ENCODE results near the gene WBP1L.
A peak's percentile ranks its signal among the peaks of the same experiment; 100 is the strongest.
"Not testable (repeated sequence)": the region's sequence is repeated elsewhere in the genome, so short reads cannot be mapped to it uniquely, and the experiment has no call there.

WBP1L gene

DNA sequence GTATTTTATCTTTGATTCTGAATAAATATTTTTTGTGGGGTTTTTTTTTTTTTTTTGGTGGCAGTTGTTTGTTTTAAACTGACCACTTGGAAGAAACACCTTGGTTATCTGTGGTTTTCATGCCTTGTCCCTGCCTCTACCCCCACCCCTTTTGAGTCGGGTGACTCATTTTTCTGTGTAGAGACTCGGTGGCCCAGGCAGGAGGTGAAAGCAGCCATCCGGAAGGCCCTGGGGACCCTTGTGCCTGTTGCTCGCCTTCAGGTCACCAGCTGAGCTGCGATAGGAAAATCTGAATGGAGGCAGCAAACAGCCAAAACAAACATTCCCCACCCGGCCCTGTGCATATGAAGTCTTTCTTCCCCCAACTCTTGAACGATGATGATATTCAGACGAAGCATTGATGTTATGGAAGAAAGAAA is 70.7 kb downstream of the WBP1L start:
- DNase-seq = no peak

GRCh38 chr10:102814873-102815661 is 71.3 kb downstream of the WBP1L start:
- no peak for DNase-seq

GRCh38 chr10:102815790-102816549 is 72.2 kb downstream of the WBP1L start:
- no peak for DNase-seq

GRCh38 chr10:102817175-102817574 is 73.4 kb downstream of the WBP1L start:
- DNase-seq = no peak

- DNase-seq = no peak
Observed at GRCh38 chr10:102819054-102819453, 75.3 kb downstream of the WBP1L start.

DNA sequence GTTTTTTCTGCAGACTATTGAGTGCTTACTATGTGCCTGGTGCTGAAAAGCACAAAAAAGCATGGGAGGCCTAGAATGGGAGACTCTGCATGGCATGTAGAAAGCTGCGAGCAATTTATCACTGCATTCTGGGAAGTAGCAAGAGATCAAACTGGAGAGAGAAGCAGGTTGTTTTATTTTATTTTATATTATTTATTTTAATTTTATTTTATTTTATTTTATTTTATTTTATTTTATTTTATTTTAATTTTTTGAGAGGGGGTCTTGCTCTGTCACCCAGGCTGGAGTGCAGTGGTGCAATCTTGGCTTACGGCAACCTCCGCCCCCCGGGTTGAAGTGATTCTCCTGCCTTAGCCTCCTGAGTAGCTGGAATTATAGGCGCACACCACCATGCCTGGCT is 76.3 kb downstream of the WBP1L start:
- DNase-seq = not testable (repeated sequence)

DNA sequence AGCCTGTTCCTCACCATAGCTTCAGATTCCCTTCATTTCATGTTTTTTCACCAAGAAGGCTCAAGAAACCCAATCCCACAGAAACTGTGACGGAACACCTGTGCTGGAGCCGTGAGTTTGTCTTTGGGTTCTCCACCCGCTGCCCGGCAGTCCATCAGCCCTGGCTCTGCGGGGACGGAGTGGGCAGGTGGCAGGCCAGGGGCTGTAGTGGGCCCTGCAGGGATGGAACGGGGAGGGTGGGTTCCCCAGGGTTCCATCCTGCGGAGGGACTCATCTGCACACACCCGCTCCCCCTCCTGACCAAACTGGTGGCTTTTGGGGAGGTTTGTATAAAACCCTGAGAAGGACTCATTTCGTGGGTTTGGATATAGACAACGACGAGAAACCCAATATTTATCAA is 78.5 kb downstream of the WBP1L start:
- DNase-seq = no peak

DNA sequence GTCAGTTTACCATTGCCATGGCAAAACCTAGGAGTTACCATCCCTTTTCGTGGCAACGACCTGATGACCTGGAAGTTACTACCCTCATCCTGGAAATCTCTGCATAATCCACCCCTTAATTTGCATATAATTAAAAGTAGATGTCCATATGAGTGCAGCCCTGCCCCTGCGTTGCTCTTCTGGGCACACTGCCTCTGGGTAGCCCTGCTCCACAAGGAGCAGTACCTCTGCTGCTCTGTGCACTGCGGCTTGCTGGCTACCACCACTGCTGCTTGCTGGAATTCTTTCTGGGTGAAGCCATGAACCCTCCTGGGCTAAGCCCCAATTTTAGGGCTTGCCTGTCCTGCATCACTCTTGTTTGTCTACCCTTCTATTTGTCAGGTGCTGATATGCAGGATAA is 80.9 kb downstream of the WBP1L start:
- no peak for DNase-seq

DNA sequence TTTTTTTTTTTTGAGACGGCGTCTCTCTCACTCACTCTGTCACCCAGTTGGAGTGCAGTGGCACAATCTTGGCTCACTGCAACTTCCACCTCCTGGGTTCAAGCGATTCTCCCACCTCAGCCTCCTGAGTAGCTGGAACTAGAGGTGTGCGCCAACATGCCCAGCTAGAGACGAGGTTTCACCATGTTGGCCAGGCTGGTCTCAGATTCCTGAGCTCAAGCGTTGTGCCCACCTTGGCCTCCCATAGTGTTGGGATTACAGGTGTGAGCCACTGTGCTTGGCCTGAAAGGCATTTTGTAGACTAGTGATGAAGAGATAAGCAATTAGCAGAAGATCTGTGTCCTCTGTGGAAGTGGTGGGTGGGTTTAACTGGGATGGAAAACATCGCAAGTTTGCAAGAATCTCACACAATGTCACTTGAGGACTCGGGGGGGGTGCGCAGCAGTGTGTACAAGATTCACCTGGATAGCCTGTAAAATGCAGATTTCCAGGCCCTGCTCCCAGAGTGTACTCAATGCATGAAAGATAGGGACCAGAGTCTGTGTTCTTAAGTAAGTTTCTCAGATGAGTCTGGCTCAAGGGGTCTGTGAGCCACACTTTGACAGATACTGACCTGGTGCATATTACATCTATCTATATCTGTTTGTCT is 82.5 kb downstream of the WBP1L start:
- DNase-seq = no peak

GRCh38 chr10:102827597-102827975 is 83.8 kb downstream of the WBP1L start:
- no peak for DNase-seq

DNA sequence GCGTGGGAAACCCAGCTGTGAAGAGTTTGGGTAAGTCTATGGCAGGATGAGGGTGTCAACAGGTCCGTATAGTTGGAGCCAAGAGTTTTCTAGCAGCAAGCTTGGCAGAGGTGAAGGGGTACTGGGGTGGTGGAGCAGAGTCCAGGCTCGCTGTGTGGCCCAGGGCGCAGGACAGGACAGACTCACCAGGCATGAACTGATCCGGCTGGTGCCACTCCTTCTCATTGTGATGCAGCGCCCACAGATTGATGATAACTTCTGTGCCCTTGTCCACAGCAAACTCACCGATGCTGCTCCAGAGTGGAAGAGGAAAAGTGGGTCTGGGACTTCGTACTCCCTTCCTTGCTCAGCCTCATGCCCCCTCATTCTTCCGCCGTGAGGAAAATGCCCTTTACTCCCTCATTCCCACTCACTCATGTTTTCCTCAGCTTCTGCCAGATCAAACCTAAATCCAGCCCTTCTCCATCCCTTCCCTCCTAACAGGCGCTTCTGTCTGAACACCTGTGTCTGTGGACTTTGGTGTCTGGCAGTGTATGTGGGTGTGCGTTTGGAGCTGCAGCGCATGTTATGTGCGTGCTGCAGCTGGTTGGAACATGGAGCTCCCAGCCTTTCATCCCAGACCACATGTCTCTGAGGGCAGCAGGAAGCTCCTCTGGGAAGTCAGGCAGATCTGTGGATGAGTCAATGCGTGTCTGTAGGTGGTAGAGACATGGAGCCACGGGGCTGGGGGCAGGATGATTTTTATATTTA is 87.7 kb downstream of the WBP1L start:
- no peak for DNase-seq

GRCh38 chr10:102832248-102832647 is 88.5 kb downstream of the WBP1L start:
- no peak for DNase-seq

GRCh38 chr10:102832987-102833386 is 89.2 kb downstream of the WBP1L start:
- no peak for DNase-seq

- DNase-seq = no peak
Observed at GRCh38 chr10:102834143-102834542, 90.4 kb downstream of the WBP1L start.

DNA sequence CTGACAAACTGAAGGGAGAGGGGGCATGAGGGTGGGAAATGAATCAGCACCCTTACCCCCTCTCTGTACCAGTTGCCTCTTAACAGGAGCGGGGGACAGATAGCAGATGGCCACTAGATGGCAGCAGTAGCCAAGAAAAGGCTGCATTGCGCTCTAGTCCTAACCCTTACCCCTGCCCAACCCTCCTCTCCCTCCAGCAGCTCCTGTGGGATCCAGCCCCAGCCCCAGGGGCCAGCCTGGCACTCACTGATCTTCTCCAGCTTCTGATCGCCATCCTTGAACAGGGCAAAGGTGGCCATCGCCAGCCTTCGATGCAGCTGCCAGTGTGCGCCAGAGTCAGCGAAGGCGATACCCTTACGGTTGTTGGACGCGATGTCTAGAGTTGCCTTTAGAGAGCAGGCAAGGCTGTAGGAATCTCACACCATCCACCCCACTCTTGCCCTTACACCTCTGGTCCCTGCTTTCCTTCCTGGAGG is 91.3 kb downstream of the WBP1L start:
- DNase-seq = peak; percentile 22 to 76

GRCh38 chr10:102837230-102837721 is 93.5 kb downstream of the WBP1L start, which contains the start of gene CYP17A1:
Gene CYP17A1, minus strand, starts transcription at chr10:102837413. Its CDS starts 52 bp downstream, at chr10:102837361.
- DNase-seq = peak; percentile 80 to 91

DNA sequence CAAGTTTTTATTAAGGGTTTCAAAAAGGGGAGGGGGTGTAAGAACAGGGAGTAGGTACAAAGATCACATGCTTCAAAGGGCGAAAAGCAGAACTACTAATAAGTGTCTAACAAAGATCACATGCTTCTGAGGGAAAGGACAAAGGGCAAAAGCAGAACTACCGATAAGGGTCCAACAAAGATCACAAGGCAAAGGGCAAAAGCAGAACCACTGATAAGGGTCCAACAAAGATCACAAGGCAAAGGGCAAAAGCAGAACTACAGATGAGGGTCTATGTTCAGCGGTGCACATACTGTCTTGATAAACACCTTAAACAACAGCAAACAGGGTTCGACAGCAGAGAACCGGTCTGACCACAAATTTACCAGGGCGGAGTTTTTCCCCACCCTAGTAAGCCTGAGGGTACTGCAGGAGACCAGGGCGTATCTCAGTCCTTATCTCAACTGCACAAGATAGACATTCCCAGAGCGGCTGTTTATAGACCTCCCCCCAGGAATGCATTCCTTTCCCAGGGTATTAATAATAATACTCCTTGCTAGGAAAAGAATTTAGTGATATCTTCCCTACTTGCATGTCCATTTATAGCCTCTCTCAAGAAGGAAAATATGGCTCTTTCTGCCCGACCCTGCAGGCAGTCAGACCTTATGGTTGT is 94.7 kb downstream of the WBP1L start:
- not testable (repeated sequence) for DNase-seq

- no peak for DNase-seq
Observed at GRCh38 chr10:102841827-102842345, 98.1 kb downstream of the WBP1L start.

DNA sequence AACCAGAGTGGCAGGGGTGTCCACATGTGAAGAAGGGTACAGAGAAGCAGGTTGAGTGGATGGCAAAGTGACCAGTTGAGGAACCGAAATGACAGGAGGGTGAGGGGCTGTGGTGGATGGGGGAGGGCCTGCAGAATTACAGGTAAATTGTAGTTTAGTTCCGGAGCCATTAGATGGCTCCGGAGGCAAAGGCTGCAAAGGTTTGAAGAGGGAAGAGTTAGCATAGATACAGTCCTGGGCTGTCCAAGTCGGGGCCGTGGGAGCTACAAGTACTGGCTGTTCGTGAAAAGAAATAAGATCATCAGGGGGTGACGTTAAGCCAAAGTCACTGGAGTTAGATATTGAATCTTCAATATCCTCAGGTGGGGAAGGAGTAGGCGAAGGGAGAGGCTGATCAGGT is 99.4 kb downstream of the WBP1L start:
- not testable (repeated sequence) for DNase-seq

GRCh38 chr10:102844190-102844776 is 100.5 kb downstream of the WBP1L start:
- DNase-seq = not testable (repeated sequence)

DNA sequence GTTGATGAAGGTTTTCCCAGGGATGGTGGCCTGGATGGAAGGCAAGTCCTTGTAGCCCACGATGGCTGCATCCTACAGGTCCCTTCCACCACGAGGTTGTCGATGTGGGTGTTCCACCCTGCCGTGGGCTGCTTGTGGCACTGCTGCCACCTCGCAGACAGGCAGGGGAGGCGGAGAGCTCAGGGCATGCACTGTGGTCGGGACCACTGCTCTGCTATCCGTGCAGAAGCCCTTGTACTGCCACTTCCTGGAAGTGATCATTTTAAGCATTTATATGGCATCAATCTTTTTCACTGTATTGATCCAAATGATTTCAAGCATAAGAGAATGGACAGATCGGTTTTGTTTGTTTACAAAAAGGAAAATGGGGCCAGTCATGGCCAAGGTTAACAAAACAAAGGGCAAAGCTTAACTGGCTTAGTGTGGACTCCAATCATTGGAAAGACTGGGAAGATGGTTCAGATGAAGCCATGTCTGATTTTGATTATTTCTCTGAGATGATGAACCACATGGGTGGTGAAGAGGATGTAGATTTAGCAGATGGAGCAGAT is 101.7 kb downstream of the WBP1L start:
- no peak for DNase-seq
